Activated CD8-positive, alpha-beta memory T cell treated with anti-CD3 and anti-CD28 coated beads for 4 hours (primary cell): Measurements from ENCODE around the gene NR2F2.

Experiments
- DNase-seq, 2 donors: peaks; one replicate each; pipeline ENCODE4 v3.0.0-alpha.2; 2020; ENCODE audit warnings: low read depth in 2 of 2

Gene NR2F2

GRCh38 chr15:96342406-96343112 lies 12.1 kb downstream of the NR2F2 start:
- no peak for DNase-seq

DNA sequence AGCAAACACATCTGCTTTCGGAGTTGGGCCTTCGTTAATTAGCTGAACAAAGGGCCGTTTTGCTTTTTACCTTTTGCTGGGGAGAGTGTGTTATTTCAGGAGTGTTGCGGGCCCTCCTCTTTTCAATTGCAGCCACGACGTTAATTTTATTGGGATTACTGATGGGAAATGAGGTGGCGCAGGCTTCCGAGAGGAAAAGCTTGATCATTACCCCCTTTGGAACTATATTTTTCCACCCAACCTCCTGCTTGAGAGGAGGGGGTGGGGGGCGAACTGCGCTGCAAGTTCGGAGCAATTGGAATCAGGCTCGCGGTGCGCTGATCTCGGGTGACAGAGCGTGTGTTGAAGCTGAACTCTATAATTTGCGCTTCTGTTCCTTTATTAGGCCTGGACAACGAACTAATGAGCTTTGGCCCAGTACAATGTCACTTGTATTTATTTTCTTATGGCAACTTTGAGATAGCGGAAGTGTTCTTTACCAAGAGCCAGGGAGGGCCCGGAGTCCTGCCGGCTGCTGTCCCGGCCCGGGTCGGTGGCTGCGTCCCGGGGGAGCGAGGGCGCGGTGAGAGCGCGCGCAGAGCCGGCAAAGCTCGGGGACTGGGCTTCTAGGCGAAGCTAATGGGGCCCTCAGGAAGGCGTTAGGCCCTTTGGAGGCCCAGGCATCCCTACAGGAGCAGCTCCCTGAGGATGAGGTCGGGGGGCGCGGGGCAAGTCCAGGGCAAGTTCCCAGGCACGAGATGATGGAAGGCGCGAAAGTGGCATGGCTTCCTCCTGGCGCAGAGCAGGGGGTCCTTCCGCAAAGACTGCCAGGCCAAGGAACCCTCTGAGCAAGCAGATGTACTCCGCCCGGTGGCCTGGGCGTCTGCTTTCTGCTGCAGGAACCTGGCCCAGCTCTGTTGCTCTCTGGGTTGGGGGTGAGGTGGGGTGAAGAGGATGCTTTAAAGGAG lies 12.9 kb downstream of the NR2F2 start:
- DNase-seq = no peak

- DNase-seq = no peak
Measured at GRCh38 chr15:96344060-96344705, 13.7 kb downstream of the NR2F2 start.

GRCh38 chr15:96344706-96345559 lies 14.4 kb downstream of the NR2F2 start:
- no peak for DNase-seq

- no peak for DNase-seq
Measured at GRCh38 chr15:96345560-96346399, 15.3 kb downstream of the NR2F2 start.

DNA sequence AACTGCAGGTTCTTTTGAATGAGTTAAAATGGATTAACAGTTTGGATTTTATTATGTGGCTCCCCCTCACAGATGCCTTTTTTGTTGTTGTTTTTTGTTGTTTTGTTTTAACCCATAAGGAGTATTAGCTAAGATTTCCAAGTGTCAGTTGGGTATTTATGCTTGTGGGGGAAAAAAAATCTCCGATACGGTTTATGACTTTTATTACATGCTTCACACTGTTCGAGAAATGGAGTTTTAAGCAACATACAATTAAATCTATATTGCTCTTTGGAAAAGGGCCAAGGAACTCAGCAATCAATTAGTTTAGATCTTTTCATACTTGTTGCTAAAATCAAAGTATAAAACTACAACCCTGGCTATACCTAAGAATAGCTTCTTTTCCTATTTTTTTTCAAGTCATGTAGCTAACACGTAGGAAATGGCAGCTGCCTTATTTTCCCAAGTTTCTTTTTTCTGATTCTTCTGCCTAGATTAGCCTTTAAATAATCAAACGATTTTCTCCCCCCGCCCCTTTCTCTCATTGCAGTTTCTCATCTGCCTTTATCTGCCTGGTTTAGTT lies 16.0 kb downstream of the NR2F2 start:
- DNase-seq = no peak

- DNase-seq = no peak
Measured at GRCh38 chr15:96347181-96348111, 16.9 kb downstream of the NR2F2 start.

- no peak for DNase-seq
Measured at GRCh38 chr15:96348112-96349027, 17.9 kb downstream of the NR2F2 start.

DNA sequence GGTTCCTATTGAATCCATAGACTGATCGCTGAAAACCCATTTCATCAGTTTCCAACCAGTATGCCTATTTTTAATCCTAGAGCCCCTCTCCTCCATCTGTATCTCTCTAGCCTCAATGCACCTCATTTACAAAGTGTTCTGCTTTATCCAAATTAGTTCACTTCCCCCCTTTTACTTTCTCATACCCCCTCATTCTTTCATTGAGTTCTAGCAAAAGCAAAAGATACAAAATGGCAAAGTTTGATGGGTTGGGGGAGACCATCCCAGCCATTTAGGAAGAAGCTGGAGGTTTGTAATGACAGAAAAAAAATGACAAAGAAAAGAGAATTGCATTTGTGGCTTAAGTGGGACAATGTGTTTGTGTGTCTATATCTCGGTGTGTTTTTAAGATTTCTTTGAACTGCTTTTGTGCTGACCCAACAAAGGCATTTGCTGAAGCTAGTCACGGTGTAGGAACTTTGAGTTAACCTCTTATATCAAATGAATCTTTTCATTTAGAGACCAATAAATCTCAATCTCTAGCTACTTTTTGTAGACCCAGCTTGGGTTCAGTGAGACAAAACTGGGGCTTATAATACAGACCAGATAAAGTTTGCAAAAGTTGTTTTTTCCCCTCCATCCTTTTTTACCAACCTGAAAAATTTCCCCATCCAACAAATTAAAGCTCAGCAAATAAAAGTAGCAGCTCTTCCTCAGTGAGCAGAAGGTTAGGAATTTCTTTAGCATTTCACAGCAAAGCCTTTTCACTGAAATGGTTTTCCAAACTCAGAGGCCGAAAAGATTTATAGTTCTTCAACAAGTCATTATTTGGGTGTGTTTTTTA lies 18.7 kb downstream of the NR2F2 start:
- DNase-seq = no peak

- no peak for DNase-seq
Measured at GRCh38 chr15:96349857-96350720, 19.6 kb downstream of the NR2F2 start.

GRCh38 chr15:96350934-96351724 lies 20.6 kb downstream of the NR2F2 start:
- DNase-seq = no peak

DNA sequence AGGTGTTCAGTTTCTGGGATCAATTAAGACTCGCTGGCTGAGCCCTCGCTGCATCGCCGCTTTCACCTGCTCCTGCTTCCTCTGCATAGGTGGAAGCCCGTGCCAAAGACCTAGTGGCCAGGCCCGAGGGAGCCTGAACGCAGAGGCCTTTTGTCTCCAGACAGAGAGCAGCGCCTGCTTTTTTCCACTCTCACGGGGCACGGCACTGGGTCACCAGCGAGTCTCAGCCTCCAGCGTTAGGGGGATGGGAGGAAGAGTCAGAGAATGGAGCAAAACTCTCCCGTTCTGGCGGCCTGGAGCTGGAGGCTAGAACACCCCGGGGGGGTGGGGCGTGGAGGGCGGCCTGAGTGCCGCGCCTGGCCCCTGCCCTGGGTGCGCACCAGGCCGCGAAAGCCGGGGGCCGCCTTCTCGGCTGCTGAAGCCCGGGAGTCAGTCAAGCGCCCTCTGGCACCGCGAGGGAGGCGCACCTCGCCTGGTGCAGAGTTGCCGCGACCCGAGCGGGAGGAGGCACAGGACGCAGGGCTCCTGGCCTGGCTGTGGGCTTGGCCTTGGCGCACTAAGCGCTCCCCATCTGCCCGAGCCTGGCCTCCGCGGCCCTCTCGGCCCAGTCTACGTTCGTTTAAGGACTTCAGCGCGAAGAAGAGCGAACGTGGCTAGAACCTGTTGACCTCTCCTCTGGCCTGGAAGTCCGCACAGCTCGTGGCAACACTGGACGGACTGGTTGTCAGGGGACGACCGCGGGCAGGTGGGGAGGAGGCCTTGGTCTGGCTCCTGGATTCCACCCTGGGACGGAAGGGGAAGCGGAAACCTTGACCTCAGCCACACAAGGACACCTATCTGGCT lies 21.5 kb downstream of the NR2F2 start:
- no peak for DNase-seq

- DNase-seq = no peak
Measured at GRCh38 chr15:96352604-96353405, 22.3 kb downstream of the NR2F2 start.
